Caco-2 (cell line): ENCODE measurements around the gene PRKAG2. TPM values are rescaled to one million over a fixed set of nuclear protein-coding genes. Genes with fewer than 3 reads are reported as not detected.

Experiments
- BruUV-seq: library from RNA; stranded (reverse); fragments of 400-500 nt; replicated peaks from 2 replicates; lab custom pipeline; 2021; lab: Mats Ljungman, UMichigan
- CTCF ChIA-PET: fragments of 300-600 bp; sonication (Branson Sonifier 250); formaldehyde crosslinking; loops from one replicate; lab custom pipeline; 2022; ENCODE audit warnings: antibody characterized with exemption; lab: Charles Lee
- POLR2A ChIA-PET: fragments of 300-600 bp; sonication (Branson Sonifier 250); formaldehyde crosslinking; loops from one replicate; lab custom pipeline; 2022; ENCODE audit warnings: antibody characterized with exemption; lab: Charles Lee
- DNase-seq, 2 experiments: peaks; one replicate each; pipeline versions ENCODE4 v3.0.0 to v3.0.0-alpha.2; 2020 to 2022
- H3K27me3 ChIP-seq: replicated peaks from 2 replicates; pipeline ENCODE4 v1.6.0; 2011; ENCODE audit warnings: low read length; ENCODE audit not compliant: control insufficient read depth, insufficient read depth
- H3K36me3 ChIP-seq: 2 replicates; pipeline ENCODE4 v1.5.1; 2011; ENCODE audit warnings: low read length; ENCODE audit not compliant: control insufficient read depth, insufficient read depth
- H3K4me1 ChIP-seq: fragments of 250-450 bp; sonication (Bioruptor Pico); 2 replicates; pipeline ENCODE4 v1.5.1; 2020; ENCODE audit warnings: mild to moderate bottlenecking
- H3K4me3 ChIP-seq: 2 replicates; pipeline ENCODE4 v1.5.1; 2011; ENCODE audit warnings: low read depth, mild to moderate bottlenecking, control low read depth, low read length
- H3K9me3 ChIP-seq: fragments of 250-450 bp; sonication (Bioruptor Pico); 2 replicates; pipeline ENCODE4 v1.5.1; 2020; ENCODE audit warnings: mild to moderate bottlenecking, moderate library complexity
- H3K27ac Mint-ChIP-seq: one replicate; pipeline ENCODE4 v1.8.0; 2022; ENCODE audit warnings: mixed read lengths; ENCODE audit not compliant: unreplicated experiment
- H3K27me3 Mint-ChIP-seq: one replicate; pipeline ENCODE4 v1.8.0; 2022; ENCODE audit warnings: mixed read lengths; ENCODE audit not compliant: insufficient read depth, unreplicated experiment
- H3K36me3 Mint-ChIP-seq: one replicate; pipeline ENCODE4 v1.8.0; 2022; ENCODE audit warnings: mild to moderate bottlenecking, mixed read lengths; ENCODE audit not compliant: insufficient read depth, unreplicated experiment
- H3K4me1 Mint-ChIP-seq: one replicate; pipeline ENCODE4 v1.8.0; 2022; ENCODE audit warnings: low read depth, mixed read lengths; ENCODE audit not compliant: unreplicated experiment
- H3K4me3 Mint-ChIP-seq: one replicate; pipeline ENCODE4 v1.8.0; 2022; ENCODE audit warnings: mild to moderate bottlenecking, moderate library complexity, mixed read lengths; ENCODE audit not compliant: unreplicated experiment
- H3K9me3 Mint-ChIP-seq: one replicate; pipeline ENCODE4 v1.8.0; 2022; ENCODE audit warnings: mixed read lengths; ENCODE audit not compliant: unreplicated experiment
- intact Hi-C: fragments of 100-400 bp; cut with micrococcal nuclease; formaldehyde crosslinking; loops from one replicate; pipeline ENCODE4 v1.10.0; 2022; ENCODE audit not compliant: unreplicated experiment
- total RNA-seq: library from RNA; stranded (reverse); gene quantifications from 2 replicates; pipeline ENCODE4 v1.2.3, GENCODE V29; 2022
- TF ChIP-seq, protein P1 (sequence below), 2 experiments: fragments of 200-600 bp in 1 of 2; IDR thresholded peaks; 1 replicate in 1 of 2; 2 replicates in 1 of 2; pipeline versions ENCODE4 v1.5.1 to v1.8.0; 2011 to 2022; ENCODE audit warnings: antibody characterized with exemption in 1 of 2, control low read depth in 1 of 2, inconsistent platforms in 1 of 2, low read depth in 1 of 2, low read length in 1 of 2, mild to moderate bottlenecking in 1 of 2, moderate library complexity in 1 of 2; ENCODE audit not compliant: insufficient read depth in 1 of 2, severe bottlenecking in 1 of 2, unreplicated experiment in 1 of 2

PRKAG2 gene
- total RNA-seq, 1 experiment from 2014 or later: 15.9 TPM

DNA sequence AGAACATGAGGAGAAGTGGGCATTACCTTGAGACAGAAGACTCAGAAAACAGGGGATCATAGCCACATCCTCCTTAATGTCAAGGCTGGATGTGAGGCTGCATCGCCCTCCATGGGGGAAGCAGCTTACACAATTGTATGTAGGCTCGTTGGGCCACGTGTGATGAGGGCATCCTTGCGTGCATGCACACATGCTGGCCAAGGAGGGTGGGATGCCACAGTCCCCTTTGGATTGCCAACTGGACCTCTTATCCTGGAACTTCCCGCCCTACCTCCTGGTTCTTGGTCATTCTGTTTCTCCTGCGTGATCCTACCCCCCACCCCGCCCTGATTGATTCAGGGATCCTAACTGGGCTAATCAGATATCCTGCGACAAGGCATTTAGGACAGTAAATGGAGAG is 102.0 kb downstream of the PRKAG2 start:
- ChIA-PET POLR2A (no interaction called here), CTCF (no interaction called here)
- Histone ChIP-seq H3K27me3 (no peaks in the 10 kb centered on the region), H3K4me1 (0 out of 2 replicates have a peak, but pooled peaks cover 4% of the 10 kb centered on the region), H3K36me3 (no peaks in the 10 kb centered on the region), H3K4me3 (no peak overlapping the region), H3K9me3 (no peaks in the 10 kb centered on the region; the same call in 1 of the 2 replicates)
- peaks cover 3% of the 10 kb centered on the region for H3K27me3 Mint-ChIP-seq
- H3K36me3 Mint-ChIP-seq: no peaks in the 10 kb centered on the region
- intact Hi-C loops: no loop called here
- BruUV-seq: no TSS peak
- H3K9me3 Mint-ChIP-seq: peaks cover 7% of the 10 kb centered on the region
- DNase-seq: no peak
- TF ChIP-seq, protein P1, sequence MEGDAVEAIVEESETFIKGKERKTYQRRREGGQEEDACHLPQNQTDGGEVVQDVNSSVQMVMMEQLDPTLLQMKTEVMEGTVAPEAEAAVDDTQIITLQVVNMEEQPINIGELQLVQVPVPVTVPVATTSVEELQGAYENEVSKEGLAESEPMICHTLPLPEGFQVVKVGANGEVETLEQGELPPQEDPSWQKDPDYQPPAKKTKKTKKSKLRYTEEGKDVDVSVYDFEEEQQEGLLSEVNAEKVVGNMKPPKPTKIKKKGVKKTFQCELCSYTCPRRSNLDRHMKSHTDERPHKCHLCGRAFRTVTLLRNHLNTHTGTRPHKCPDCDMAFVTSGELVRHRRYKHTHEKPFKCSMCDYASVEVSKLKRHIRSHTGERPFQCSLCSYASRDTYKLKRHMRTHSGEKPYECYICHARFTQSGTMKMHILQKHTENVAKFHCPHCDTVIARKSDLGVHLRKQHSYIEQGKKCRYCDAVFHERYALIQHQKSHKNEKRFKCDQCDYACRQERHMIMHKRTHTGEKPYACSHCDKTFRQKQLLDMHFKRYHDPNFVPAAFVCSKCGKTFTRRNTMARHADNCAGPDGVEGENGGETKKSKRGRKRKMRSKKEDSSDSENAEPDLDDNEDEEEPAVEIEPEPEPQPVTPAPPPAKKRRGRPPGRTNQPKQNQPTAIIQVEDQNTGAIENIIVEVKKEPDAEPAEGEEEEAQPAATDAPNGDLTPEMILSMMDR (IDR thresholded peaks at IDR 0.05; ENCODE audit: insufficient read depth in 1 of 2, low read depth in 1 of 2, low read length in 1 of 2, severe bottlenecking in 1 of 2, unreplicated experiment in 1 of 2): no peak
- H3K4me3 Mint-ChIP-seq: no peak overlapping the region
- no peaks in the 10 kb centered on the region for H3K4me1 Mint-ChIP-seq
- no peak overlapping the region for H3K27ac Mint-ChIP-seq

- Histone ChIP-seq H3K9me3 (no peaks in the 10 kb centered on the region; the same call in 1 of the 2 replicates), H3K4me3 (no peak overlapping the region), H3K27me3 (no peaks in the 10 kb centered on the region), H3K4me1 (no peaks in the 10 kb centered on the region), H3K36me3 (no peaks in the 10 kb centered on the region)
- Mint-ChIP-seq H3K4me3 (no peak overlapping the region), H3K27ac (no peak overlapping the region), H3K9me3 (peaks cover 7% of the 10 kb centered on the region), H3K27me3 (peaks cover 3% of the 10 kb centered on the region), H3K4me1 (no peaks in the 10 kb centered on the region), H3K36me3 (no peaks in the 10 kb centered on the region)
- ChIA-PET CTCF (no interaction called here), POLR2A (no interaction called here)
- TF ChIP-seq, protein P1 (IDR thresholded peaks at IDR 0.05; ENCODE audit: insufficient read depth in 1 of 2, low read depth in 1 of 2, low read length in 1 of 2, severe bottlenecking in 1 of 2, unreplicated experiment in 1 of 2): no peak
- BruUV-seq: no TSS peak
- intact Hi-C loops: no loop called here
- DNase-seq: no peak
Observed at GRCh38 chr7:151773797-151774196, 103.1 kb downstream of the PRKAG2 start.

GRCh38 chr7:151770232-151770631 is 106.7 kb downstream of the PRKAG2 start:
- ChIA-PET CTCF (no interaction called here), POLR2A (no interaction called here)
- Histone ChIP-seq H3K4me1 (no peaks in the 10 kb centered on the region), H3K4me3 (no peak overlapping the region), H3K36me3 (no peaks in the 10 kb centered on the region), H3K9me3 (no peaks in the 10 kb centered on the region), H3K27me3 (no peaks in the 10 kb centered on the region)
- Mint-ChIP-seq H3K27ac (no peak overlapping the region), H3K27me3 (peaks cover 3% of the 10 kb centered on the region), H3K4me1 (no peaks in the 10 kb centered on the region), H3K4me3 (no peak overlapping the region), H3K36me3 (no peaks in the 10 kb centered on the region), H3K9me3 (no peaks in the 10 kb centered on the region)
- no peak for DNase-seq
- no TSS peak for BruUV-seq
- TF ChIP-seq, protein P1 (IDR thresholded peaks at IDR 0.05; ENCODE audit: insufficient read depth in 1 of 2, low read depth in 1 of 2, low read length in 1 of 2, severe bottlenecking in 1 of 2, unreplicated experiment in 1 of 2): no peak
- intact Hi-C loops: no loop called here
